ENCODE results near the gene PDCD11.

PDCD11 gene

DNA sequence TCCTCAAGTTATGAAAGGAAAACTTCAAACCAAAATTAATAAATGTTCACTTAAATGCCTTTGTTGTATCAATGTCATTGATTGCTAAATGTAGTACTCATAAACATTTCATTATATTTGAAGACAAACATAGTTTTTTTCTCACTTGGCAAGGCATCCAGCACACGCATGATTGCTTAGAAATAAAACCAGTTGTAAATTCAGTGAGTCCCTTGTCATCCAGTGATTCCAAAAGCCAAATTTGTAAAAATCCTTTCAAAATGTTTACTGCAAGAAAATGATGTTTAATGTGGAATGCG, 90.9 kb downstream of the PDCD11 start:
- DNase-seq (ENCODE audit: insufficient read length, low spot score) (no peak), FAIRE-seq (no peak)
- TF ChIP-seq, protein P1, sequence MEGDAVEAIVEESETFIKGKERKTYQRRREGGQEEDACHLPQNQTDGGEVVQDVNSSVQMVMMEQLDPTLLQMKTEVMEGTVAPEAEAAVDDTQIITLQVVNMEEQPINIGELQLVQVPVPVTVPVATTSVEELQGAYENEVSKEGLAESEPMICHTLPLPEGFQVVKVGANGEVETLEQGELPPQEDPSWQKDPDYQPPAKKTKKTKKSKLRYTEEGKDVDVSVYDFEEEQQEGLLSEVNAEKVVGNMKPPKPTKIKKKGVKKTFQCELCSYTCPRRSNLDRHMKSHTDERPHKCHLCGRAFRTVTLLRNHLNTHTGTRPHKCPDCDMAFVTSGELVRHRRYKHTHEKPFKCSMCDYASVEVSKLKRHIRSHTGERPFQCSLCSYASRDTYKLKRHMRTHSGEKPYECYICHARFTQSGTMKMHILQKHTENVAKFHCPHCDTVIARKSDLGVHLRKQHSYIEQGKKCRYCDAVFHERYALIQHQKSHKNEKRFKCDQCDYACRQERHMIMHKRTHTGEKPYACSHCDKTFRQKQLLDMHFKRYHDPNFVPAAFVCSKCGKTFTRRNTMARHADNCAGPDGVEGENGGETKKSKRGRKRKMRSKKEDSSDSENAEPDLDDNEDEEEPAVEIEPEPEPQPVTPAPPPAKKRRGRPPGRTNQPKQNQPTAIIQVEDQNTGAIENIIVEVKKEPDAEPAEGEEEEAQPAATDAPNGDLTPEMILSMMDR (IDR thresholded peaks at IDR 0.05; ENCODE audit: insufficient read depth, missing control alignments), result no peak

DNA sequence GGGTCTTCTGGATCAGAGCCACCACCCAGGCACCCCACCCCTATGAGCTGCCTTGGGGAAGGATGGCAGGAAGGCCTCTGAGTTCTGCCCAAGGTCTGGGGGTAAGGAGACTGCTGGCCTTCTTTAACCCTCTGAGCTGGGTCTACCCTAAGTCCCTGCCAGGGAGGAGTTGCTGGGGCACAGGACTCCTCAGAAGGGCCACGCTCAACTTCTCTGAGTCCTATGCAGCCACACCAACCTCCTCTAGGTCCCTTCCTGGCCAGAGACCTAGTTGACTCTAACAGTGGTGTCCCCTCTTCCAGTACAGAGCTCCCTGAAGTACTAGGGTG, 94.5 kb downstream of the PDCD11 start:
- no peak for FAIRE-seq
- TF ChIP-seq, protein P1 (IDR thresholded peaks at IDR 0.05; ENCODE audit: insufficient read depth, missing control alignments), result no peak

DNA sequence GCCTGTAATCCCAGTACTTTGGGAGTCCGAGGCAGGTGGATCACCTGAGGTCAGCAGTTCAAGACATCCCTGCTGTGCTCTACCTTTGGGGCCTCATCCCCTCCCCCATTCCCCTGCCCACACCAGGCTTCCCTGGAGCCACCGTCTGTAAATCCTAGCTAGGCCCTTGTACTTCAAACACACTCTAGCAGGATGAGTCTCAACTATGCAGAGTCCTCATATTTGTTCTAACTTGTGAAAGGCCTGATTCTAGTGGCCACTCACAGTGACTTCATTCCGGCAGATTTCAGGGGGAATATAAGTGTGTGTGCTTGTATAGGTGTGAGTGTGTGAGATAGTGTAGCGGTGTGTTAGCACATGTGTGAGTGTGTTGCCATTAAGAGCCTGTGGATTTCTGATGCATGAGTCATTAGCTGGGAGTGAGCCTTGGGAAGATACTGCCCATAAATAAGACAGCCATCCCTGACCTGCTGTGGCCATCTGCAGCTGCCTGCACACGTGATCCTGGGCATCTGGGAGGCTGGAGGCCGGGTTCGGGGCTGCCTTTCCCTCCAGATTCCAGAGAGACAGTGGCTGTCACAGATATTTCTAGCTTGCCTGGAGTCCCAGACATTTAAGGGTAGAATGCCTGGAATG, 95.4 kb downstream of the PDCD11 start:
- DNase-seq (ENCODE audit: insufficient read length, low spot score) (no peak), FAIRE-seq (no peak)
- TF ChIP-seq, protein P1 (IDR thresholded peaks at IDR 0.05; ENCODE audit: insufficient read depth, missing control alignments), result no peak

More for the DNA sequence above, 94.5 kb downstream of the PDCD11 start:
- no peak for DNase-seq (ENCODE audit: insufficient read length, low spot score)

DNA sequence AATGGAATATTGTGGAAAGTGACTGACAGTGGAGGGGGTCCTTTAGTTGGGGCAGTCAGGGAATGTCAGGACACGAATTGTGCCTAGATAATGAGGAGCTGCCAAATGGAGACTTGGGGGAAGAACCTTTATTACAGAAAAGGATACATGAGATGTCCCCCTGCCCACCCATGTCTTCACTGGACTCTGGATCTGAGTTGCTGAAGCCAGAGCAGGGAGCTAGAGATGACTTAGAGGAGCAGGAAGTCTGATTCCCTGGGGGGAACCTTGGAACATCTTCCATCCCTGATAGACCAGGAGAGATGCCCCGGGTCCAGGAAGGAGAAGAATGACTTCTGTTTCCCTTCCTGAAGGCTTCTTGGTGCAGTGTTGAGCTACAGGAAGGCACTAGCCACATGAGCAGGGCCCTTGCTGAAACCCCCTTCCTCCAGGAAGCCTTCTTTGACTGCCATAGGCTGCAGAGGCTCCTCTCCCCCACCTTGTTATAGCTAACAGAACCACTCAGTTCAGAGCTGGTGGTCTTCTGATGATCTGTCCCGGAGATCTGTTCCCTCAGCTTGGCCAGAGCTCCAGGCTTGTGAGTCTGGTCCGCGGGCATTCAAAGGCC, 96.3 kb downstream of the PDCD11 start:
- FAIRE-seq, result no peak
- no peak for DNase-seq (ENCODE audit: insufficient read length, low spot score)
- TF ChIP-seq, protein P1 (IDR thresholded peaks at IDR 0.05; ENCODE audit: insufficient read depth, missing control alignments), result no peak

DNA sequence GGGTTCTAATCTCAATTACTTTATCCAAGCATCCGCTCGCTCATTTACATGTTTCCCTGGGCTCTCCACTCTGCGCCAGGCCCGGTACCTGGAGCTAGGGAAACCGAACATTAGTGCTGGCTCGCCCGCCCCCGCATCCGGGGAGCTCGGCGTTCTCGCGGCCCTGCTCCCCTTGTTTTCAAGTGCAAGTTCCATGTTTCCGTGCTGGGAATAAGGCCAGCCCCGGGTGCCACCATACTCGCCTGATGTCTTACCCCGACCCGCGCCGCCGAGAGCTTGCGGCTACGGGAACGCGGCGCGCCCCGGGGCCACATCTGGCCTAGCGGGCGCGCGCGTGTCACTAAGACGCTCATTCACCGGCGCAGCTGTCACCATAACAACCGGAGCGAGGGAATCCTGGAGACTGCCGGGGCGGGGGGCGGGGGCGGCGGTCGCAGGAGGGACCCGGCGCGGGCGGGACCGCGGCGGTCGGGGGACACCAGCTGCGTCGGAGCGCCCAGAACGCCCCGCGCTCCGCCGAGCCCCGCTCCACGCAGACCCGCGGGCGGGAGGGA, 97.0 kb downstream of the PDCD11 start, which contains the start of gene NEURL1:
Gene NEURL1, plus strand, starts transcription at position 344 of the 554 bp plus-strand sequence. CDS start 683 bp downstream, outside the sequence.
- TF ChIP-seq, protein P1 (IDR thresholded peaks at IDR 0.05; ENCODE audit: insufficient read depth, missing control alignments), result no peak
- DNase-seq (ENCODE audit: insufficient read length, low spot score) (peak; percentile 41), FAIRE-seq (no peak)

DNA sequence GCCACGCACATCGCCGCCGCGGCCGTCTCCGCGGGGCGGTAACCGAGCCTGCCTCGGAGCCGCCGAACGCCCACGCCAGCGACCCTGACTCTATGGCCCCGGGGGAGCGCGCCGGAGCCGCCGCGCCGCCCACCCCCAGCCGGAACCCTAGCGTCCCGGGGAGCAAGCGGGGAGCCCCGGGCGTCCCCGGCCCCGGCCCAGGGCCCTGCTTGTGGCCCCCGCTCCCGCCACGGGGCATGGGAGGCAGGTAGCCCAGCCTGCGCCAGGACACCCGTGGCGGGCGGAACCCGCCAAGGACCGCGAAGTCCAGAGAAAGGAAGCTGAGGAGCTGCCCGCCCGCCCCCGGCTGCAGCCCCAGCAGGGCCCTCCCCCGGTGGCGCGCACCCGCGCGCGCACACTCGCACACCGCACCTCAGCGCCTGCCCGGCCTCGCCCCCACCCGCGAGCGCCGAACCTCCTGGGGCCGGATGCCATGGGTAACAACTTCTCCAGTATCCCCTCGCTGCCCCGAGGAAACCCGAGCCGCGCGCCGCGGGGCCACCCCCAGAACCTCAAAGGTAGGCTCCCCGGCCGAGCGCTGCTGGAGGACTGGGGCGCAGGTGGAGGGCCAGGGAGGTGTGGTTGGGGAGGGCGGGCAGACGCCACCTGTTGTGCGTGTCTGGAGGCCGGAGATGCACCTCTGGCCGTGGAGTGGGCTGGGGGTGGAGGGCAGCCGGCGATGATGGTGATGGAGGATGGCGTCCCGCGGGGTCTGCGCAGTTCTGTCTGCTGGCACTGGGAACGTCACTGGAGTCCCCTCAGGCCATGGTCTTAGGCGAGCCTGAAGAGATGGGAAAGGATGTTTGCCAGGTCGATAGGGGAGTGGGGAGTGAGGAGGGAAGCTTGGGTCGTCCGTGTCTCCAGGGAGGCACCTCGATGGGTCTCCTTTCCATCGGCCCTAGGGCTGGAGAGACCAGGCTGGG, 97.8 kb downstream of the PDCD11 start:
- no peak for DNase-seq (ENCODE audit: insufficient read length, low spot score)
- TF ChIP-seq, protein P1 (IDR thresholded peaks at IDR 0.05; ENCODE audit: insufficient read depth, missing control alignments), result no peak
- no peak for FAIRE-seq

Measured in D721Med (cell line).